GM19240 (cell line): ENCODE data around the gene TRIM67.
A peak's percentile ranks its signal among the peaks of the same experiment; 100 is the strongest.
"Not testable (repeated sequence)": the region's sequence is repeated elsewhere in the genome, so short reads cannot be mapped to it uniquely, and the experiment has no call there.

Experiments
- DNase-seq: peaks from one replicate; pipeline ENCODE4 v3.0.0; 2011; ENCODE audit warnings: low spot score; ENCODE audit not compliant: insufficient read length

Gene TRIM67

DNA sequence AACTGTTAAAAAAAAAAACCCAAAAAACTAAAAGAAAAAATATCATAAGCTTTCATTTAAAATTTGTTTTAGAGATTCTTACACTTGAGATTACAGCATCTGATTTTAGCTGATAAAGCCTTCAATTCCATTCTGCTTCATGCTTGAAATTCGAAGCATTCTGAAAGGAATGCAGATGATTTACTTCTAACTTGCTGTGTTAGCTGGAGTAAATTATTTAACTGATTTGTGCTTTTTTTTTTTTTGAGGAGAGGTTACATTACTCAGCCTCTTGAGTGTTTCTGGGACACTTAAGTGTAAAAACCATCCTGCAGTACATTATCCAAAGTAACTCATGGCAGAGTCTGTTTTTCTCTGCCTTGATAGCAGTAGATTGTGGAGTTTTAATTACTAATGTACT is 4.5 kb upstream of the TRIM67 start:
- no peak for DNase-seq

DNA sequence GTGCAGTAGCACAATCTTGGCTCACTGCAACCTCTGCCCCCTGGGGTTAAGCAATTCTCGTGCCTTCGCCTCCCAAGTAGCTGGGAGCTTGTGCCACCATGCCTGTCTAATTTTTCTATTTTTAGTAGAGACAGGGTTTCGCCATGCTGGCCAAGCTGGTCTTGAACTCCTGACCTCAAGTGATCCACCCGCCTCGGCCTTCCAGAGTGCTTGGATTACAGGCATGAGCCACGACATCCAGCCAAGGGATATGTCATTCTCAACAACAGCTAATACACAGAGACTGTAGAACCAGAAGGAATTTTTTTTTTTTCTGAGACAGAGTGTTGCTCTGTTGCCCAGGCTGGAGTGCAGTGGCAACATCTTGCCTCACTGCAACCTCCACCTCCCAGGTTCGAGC is 3.7 kb upstream of the TRIM67 start:
- DNase-seq, result not testable (repeated sequence)

GRCh38 chr1:231159202-231159962 is 2.5 kb upstream of the TRIM67 start:
- DNase-seq, result no peak

DNA sequence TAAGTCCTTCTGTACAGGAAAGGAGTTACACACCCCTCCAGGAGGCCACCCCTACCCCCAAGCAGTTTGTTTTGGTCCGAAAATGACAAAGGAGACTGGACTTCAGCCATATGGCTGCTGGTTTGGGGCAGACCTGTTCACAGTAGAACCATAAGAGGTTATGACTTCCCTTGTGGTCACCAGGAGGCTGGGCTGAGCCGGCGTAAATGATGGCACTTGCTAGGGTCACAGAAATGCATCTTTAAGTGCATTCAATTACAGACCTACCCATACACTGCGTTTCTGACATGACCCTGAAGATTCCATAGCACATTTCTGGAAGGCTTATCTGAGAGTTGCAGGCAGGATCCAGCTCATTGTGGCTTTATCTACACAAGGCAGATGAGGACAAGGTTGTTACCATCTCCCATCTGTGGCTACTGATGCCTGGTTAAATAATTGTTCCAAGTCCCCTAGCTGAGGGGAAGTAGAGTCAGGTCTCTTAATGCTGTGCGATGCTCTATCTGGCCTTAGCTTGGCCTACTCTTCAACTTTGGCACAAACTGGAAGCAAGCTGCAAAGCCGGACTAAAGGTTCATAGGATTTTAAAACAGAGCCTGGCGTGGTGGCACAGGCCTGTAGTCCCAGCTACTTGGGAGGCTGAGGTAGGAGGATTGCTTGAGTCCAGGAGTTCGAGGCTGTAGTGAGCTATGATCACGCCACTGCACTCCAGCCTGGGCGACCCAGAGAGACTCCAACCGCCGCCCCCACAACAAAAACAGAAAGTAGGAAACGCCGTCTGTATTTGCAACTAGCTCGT is 1.7 kb upstream of the TRIM67 start:
- no peak for DNase-seq

DNA sequence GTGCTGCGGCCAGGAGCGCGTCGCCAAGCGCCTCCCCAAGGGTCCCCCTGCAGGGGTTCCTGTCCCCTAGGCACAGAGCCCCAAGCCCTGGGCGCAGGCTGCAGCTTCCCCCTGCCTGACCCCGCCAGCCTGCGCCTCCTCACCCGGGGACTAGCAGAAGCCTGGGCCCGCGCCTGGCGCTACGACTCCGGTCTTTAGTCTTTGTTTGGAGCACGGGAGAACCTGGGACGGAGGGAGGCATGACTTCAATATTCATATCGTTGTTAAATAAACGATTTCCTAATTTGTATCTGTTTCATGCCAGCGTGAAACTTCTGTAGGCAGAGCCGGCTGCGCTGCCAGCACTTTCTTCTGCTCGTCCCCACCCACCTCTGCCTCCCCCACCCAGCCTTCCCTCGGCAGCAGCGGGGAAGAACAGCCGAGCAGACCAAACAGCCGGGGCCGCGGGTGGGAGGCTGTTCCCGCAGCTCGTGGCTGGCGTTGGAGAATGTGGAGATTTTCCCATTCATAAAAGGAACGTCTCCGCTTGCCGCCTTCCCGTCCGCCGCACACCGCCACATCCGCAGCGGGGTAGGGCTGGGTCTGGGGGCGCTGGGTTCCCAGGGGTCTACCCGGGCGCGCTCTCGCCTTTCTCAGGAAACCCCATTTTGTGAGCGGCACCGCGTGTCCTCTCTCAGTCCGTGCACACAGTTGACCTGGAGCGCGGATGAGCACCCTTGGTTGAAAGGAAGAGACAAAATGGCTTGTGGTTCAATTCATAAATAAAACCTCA is 777 bp upstream of the TRIM67 start:
- no peak for DNase-seq

DNA sequence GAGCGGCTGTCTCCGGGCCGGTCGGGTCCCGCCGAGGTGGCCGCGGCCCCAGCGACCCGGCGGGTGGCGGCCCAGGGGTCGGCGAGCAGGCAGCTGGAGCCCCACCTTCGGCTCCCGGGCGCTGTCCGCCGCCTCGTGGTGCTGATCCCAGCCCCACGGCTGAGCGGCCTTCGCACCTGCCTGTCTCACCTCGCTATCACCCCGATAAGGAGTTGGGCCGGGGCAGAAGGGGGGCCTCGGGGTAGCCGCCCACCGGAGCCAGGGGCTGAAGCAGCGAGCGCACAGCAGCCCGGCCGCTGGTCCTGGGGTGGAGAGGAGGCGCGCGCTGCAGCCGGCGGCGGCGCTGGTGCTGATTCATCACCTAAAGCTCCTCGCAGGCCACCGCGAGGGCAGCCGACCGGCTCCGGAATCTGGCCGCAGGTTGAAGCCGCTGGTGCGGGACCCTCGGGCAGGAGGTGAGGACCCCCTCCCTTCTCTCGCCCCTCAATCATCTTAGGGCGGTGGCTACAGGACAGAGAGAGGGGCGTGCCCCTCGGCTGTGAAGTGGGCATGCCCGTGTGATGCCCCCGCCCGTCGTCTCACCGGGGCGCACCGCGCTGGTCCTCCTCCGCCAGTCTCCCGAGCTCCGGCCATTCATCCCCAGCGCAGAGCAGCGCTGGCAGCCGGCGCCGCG is 575 bp downstream of the TRIM67 start:
- peak; percentile 26 for DNase-seq

GRCh38 chr1:231162970-231163829 is 1.3 kb downstream of the TRIM67 start:
- no peak for DNase-seq

GRCh38 chr1:231163830-231164427 is 2.1 kb downstream of the TRIM67 start:
- no peak for DNase-seq

DNA sequence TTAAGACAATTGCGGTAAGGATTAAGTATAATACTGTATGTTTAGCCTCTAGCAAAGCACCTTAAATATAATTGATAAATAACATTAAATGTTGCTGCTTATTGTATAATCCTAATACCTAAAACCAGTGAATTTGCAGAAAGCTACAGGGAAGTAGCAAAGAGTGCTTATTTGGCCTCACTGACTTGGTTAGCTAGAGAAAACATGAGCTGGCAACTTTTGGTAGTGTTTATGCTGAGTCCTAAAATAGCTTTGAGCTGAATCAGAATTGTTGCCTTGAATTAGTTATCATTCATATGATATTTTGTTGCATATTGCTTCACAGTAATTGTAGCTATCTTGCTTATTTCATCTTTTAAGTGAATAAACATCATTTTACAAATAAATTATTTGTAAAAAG is 3.5 kb downstream of the TRIM67 start:
- no peak for DNase-seq

DNA sequence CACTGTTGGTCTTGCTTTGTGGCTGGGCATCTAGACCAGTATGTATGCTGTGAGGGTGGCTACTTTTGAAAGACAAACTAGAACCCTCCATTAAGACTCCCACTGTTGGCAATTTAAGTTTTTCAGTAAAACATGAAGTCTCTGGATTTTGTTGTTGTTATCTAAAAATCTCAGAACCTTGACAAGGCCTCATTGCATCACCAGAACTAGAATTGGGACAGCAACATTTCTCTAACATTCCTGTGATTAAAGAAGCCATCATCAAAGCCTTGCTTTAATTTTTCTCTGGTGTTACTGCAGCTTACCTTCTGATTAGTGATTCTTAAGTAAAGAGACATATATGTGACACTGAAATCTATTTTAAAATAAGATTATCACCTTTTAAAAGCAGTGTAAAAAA is 4.5 kb downstream of the TRIM67 start:
- no peak for DNase-seq

DNA sequence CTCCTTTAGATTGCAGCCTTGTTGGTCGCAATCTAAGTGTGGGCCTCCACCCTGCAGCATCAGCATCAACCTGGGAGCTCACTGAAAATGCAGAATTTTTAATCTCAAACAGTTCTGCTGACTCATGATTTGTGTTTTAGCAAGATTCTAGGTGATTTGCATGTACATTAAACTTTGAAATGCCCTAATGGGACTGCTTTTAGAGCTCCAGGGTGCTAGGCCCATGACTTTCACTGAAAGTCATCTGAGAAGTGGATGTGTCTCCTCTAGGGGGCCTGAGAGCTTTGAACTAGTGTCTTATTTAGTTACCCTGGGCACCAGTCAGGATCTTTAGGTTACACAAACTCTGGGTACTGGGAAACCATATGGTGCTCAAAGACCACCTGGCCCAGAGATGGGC is 9.0 kb downstream of the TRIM67 start:
- no peak for DNase-seq

GRCh38 chr1:231171623-231172197 is 9.9 kb downstream of the TRIM67 start:
- DNase-seq, result no peak

- DNase-seq, result no peak
These were observed 10.6 kb downstream of the TRIM67 start for GRCh38 chr1:231172411-231172810.

GRCh38 chr1:231176421-231176820 is 14.6 kb downstream of the TRIM67 start:
- DNase-seq, result no peak

DNA sequence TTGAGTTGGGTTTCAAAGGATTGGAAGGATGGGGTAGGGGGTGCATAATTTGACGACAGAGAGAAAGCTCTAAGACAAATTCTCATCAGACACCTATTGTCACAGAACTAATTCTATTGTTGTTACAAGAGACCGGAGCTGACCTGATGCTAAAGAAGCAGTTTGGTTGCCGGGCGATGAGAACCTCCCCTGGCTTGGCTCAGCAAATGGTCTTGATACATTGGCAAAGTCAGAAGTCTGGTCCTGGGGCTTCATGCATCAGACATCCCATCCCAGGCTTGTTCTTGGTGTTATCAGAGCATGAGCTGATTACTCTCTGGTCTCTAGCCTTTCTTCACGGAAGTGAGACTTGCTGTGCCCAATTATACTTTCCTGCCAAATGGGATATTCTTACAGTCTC is 15.4 kb downstream of the TRIM67 start:
- DNase-seq, result no peak

- no peak for DNase-seq
These were observed 16.1 kb downstream of the TRIM67 start for GRCh38 chr1:231177936-231178335.

- DNase-seq, result no peak
These were observed 17.1 kb downstream of the TRIM67 start for GRCh38 chr1:231178970-231179369.

- no peak for DNase-seq
These were observed 18.2 kb downstream of the TRIM67 start for GRCh38 chr1:231180034-231180433.

DNA sequence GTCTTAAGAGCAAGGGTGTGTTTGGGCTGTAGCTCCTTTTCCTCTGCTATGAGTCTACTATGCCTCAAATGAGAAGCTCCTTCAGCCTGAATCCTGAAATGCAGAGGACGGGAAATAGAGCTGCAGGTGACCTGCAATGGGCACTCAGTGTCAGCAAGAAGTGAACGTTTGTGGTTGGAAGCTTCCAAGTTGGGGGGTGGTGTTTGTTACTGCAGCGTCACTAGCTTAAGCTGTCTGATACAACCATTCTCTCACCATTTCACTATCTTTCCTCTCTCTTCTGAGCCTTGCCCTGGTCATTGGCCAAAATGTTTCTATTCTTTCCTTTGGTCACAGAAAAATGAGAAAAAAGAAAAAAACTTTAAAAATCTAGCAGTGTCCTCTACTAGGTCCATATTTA is 19.4 kb downstream of the TRIM67 start:
- DNase-seq, result no peak

- DNase-seq, result no peak
These were observed 20.5 kb downstream of the TRIM67 start for GRCh38 chr1:231182317-231182716.
